Measurements from ENCODE around the gene ZYG11B.
"Not testable (repeated sequence)": the region's sequence is repeated elsewhere in the genome, so short reads cannot be mapped to it uniquely, and the experiment has no call there.

The ZYG11B gene

GRCh38 chr1:52756020-52756419 is 29.8 kb downstream of the ZYG11B start:
- no peak for DNase-seq

- no peak for DNase-seq
These were observed 33.7 kb downstream of the ZYG11B start for GRCh38 chr1:52759908-52760307.

- DNase-seq: no peak
These were observed 41.5 kb downstream of the ZYG11B start for GRCh38 chr1:52767596-52768280.

GRCh38 chr1:52769346-52770033 is 43.2 kb downstream of the ZYG11B start:
- DNase-seq: no peak

GRCh38 chr1:52771384-52771783 is 45.1 kb downstream of the ZYG11B start:
- DNase-seq: no peak

GRCh38 chr1:52786148-52786547 is 59.9 kb downstream of the ZYG11B start:
- no peak for DNase-seq

- DNase-seq: not testable (repeated sequence)
These were observed 64.2 kb downstream of the ZYG11B start for GRCh38 chr1:52790429-52790828.

- no peak for DNase-seq
These were observed 65.8 kb downstream of the ZYG11B start for GRCh38 chr1:52792036-52792435.

GRCh38 chr1:52793717-52794116 is 67.5 kb downstream of the ZYG11B start:
- not testable (repeated sequence) for DNase-seq

- no peak for DNase-seq
These were observed 69.2 kb downstream of the ZYG11B start for GRCh38 chr1:52795464-52795863.

- no peak for DNase-seq
These were observed 72.1 kb downstream of the ZYG11B start for GRCh38 chr1:52798331-52798730.

GRCh38 chr1:52801011-52801410 is 74.8 kb downstream of the ZYG11B start:
- no peak for DNase-seq

- DNase-seq: not testable (repeated sequence)
These were observed 77.8 kb downstream of the ZYG11B start for GRCh38 chr1:52804083-52804482.

- peak; percentile 5 for DNase-seq
These were observed 88.2 kb downstream of the ZYG11B start for GRCh38 chr1:52814465-52814864.

GRCh38 chr1:52820830-52821229 is 94.6 kb downstream of the ZYG11B start:
- DNase-seq: not testable (repeated sequence)

GRCh38 chr1:52825868-52826267 is 99.6 kb downstream of the ZYG11B start:
- DNase-seq: peak; percentile 12

- no peak for DNase-seq
These were observed 108.5 kb downstream of the ZYG11B start for GRCh38 chr1:52834798-52835197.

GRCh38 chr1:52836035-52836434 is 109.8 kb downstream of the ZYG11B start:
- no peak for DNase-seq

GRCh38 chr1:52839175-52839574 is 112.9 kb downstream of the ZYG11B start:
- DNase-seq: not testable (repeated sequence)

GRCh38 chr1:52842643-52843310 is 116.5 kb downstream of the ZYG11B start, which contains the start of gene ZYG11A:
TSS of gene ZYG11A (plus strand) at chr1:52842760. CDS start at chr1:52842884, 124 bp downstream.
- DNase-seq: peak; percentile 83

- DNase-seq: not testable (repeated sequence)
These were observed 118.9 kb downstream of the ZYG11B start for GRCh38 chr1:52845119-52845518.

- DNase-seq: no peak
These were observed 122.2 kb downstream of the ZYG11B start for GRCh38 chr1:52848423-52848822.

- no peak for DNase-seq
These were observed 124.7 kb downstream of the ZYG11B start for GRCh38 chr1:52850951-52851350.

- DNase-seq: no peak
These were observed 126.6 kb downstream of the ZYG11B start for GRCh38 chr1:52852854-52853253.
